ENCODE data around the gene PRR18. TPM values are rescaled to one million over a fixed set of nuclear protein-coding genes. Genes with fewer than 3 reads are reported as not detected.
A peak's percentile ranks its signal among the peaks of the same experiment; 100 is the strongest.

PRR18 gene
- total RNA-seq, 1 donor from 2014 or later: 0.59 TPM

DNA sequence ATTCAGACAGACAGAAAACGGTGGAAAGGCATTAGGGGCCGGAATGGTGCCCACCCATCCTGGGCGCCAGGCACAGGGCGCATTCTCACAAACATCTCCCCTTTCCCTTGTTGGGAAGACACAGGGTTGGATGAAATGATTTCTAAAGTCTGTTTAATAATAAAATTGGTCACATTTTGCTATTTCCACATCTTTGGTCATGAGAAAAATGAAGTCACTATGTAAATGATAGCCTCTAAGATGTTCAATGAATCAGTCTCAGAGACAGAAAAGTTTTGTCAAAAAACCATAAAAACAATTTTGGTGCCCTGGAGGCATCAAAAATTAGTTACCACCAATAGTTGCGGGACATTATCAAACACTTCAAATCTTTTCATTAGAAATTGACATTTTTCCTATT lies 40.7 kb downstream of the PRR18 start:
- TF ChIP-seq, protein P1, sequence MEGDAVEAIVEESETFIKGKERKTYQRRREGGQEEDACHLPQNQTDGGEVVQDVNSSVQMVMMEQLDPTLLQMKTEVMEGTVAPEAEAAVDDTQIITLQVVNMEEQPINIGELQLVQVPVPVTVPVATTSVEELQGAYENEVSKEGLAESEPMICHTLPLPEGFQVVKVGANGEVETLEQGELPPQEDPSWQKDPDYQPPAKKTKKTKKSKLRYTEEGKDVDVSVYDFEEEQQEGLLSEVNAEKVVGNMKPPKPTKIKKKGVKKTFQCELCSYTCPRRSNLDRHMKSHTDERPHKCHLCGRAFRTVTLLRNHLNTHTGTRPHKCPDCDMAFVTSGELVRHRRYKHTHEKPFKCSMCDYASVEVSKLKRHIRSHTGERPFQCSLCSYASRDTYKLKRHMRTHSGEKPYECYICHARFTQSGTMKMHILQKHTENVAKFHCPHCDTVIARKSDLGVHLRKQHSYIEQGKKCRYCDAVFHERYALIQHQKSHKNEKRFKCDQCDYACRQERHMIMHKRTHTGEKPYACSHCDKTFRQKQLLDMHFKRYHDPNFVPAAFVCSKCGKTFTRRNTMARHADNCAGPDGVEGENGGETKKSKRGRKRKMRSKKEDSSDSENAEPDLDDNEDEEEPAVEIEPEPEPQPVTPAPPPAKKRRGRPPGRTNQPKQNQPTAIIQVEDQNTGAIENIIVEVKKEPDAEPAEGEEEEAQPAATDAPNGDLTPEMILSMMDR (IDR thresholded peaks at IDR 0.05): no peak

DNA sequence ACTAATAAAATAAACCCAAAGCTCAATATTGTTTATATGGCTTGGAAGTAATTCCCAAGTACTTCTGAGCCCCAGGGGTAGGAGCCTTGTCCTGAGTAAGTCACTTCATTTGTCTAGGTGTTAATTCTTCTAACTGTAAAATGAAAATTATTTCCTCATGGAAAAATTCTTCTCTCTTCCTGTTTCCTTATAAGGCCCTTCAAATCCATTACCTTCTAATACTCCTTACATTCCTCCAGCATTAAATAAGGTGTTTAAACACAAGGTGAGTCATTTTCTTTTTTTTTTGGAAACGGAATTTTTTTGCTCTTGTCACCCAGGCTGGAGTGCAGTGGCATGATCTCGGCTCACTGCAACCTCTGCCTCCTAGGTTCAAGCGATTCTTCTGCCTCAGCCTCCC lies 41.9 kb downstream of the PRR18 start:
- Histone ChIP-seq H3K4me1 (no peaks in the 10 kb centered on the region), H3K27me3 (ENCODE audit: low read depth) (no peaks in the 10 kb centered on the region), H3K9me3 (no peaks in the 10 kb centered on the region), H3K4me3 (no peak overlapping the region), H3K27ac (no peak overlapping the region), H3K36me3 (no peaks in the 10 kb centered on the region)
- intact Hi-C loops (cut with DNase I): no loop called here
- no peak for DNase-seq
- peak in 1 of 2 donors; percentile 40 for ATAC-seq
- TF ChIP-seq, protein P1 (IDR thresholded peaks at IDR 0.05): no peak

More for the DNA sequence above, 40.7 kb downstream of the PRR18 start:
- no peak for DNase-seq
- no peaks in the 10 kb centered on the region for H3K4me1 ChIP-seq
- H3K27ac ChIP-seq: no peak overlapping the region
- no peaks in the 10 kb centered on the region for H3K9me3 ChIP-seq
- H3K4me3 ChIP-seq: no peak overlapping the region
- no peak for ATAC-seq
- H3K27me3 ChIP-seq (ENCODE audit: low read depth): no peaks in the 10 kb centered on the region
- no peaks in the 10 kb centered on the region for H3K36me3 ChIP-seq
- intact Hi-C loops (cut with DNase I): no loop called here

DNA sequence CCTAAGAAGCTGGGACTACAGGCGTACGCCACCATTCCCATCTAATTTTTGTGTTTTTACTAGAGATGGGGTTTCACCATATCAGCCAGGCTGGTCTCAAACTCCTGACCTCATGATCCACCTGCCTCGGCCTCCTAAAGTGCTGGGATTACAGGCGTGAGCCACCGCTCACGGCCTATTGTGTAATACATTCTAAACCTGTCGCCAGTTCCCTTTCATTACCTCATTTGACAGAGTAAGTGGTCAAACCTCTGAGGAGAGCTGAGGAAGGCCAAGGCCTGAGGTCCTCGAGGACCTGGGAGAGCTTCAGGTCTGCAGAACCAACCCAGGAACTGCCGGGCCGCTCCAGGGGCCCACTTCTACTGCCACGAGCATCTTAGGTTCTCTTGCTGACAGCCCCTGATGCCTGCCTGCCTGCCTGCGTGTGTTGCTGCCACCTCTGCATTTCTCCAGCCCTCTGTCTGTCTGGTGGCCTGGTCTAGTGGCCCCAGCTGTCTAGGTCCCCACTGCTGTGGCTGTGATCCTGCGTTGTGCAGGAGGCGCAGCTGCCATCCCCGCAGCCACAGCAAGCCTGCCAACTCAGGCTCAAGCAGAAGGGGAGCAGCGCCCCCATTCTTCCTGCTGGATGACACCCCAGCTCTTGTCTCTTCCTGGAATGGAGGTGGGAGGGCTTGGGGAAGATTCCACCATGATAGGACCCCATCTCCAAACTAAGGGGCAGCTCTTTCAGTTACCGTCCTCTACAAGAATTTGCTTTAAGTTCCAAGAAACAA lies 45.3 kb downstream of the PRR18 start:
- H3K4me3 ChIP-seq: no peak overlapping the region
- peaks cover 9% of the 10 kb centered on the region for H3K4me1 ChIP-seq
- H3K36me3 ChIP-seq: no peaks in the 10 kb centered on the region
- TF ChIP-seq, protein P1 (IDR thresholded peaks at IDR 0.05): no peak
- ATAC-seq (no peak), DNase-seq (no peak)
- no peaks in the 10 kb centered on the region for H3K27me3 ChIP-seq (ENCODE audit: low read depth)
- H3K9me3 ChIP-seq: no peaks in the 10 kb centered on the region
- no peak overlapping the region for H3K27ac ChIP-seq
- intact Hi-C loops (cut with DNase I): no loop called here

DNA sequence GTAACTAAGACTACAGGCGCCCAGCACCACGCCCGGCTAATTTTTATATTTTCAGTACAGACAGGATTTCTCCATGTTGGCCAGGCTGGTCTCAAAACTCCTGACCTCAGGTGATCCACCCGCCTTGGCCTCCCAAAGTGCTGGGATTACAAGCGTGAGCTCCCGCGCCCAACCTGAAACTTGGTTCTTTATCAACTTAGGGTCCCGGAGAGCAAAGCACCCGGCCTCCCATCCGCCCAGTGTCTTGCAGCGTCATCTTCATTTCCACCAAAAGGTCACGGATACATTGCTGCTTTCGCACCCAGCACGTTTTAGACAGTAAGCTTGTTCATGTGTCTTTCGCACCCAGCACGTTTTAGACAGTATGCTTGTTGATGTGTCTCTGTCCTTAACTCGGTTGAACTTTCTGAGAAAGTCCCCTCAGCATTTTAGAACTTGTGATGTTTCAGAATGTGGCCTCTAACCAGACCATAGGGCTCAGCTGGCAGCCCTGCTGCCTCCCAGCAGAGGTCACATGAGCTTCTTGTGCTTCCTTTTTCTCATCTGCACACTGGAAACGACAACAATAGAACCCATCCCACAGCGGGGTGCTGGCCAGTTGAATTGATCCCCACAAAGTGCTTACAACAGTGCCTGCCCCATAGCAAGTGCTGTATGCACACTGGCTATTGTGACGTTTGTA lies 48.8 kb downstream of the PRR18 start:
- no peaks in the 10 kb centered on the region for H3K9me3 ChIP-seq
- DNase-seq (peak; percentile 70), ATAC-seq (peak; percentile 74 to 81)
- H3K27me3 ChIP-seq (ENCODE audit: low read depth): peaks cover 4% of the 10 kb centered on the region
- H3K4me1 ChIP-seq: peaks cover 14% of the 10 kb centered on the region
- H3K36me3 ChIP-seq: no peaks in the 10 kb centered on the region
- intact Hi-C loops (cut with DNase I): no loop called here
- H3K4me3 ChIP-seq: no peak overlapping the region
- peak overlapping the region; percentile 84 for H3K27ac ChIP-seq
- TF ChIP-seq, protein P1 (IDR thresholded peaks at IDR 0.05): no peak

DNA sequence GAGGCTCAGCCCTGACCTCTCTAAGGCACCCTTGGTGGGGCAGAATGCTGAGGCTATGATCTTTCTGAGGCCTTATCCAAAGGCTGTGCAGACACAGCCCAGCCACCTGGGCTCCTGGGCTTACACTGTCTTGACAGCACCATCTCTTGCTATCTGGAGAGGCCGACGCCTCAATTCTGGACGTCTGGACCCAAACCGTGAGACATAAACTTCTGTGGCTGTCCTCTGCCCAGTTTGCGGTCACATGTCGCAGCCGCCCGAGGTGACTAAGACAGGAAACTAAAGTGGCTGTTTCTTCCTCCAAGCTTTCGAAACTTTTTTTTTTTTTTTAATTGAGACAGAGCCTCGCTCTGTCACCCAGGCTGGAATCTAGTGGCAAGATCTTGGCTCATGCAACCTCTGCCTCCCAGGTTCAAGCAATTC lies 49.3 kb downstream of the PRR18 start:
- TF ChIP-seq, protein P1 (IDR thresholded peaks at IDR 0.05): no peak
- Histone ChIP-seq H3K27me3 (ENCODE audit: low read depth) (peaks cover 6% of the 10 kb centered on the region), H3K9me3 (no peaks in the 10 kb centered on the region), H3K27ac (peak overlapping the region; percentile 84), H3K36me3 (no peaks in the 10 kb centered on the region), H3K4me3 (no peak overlapping the region), H3K4me1 (peaks cover 20% of the 10 kb centered on the region)
- DNase-seq (peak; percentile 81), ATAC-seq (peak; percentile 78 to 89)
- intact Hi-C loops (cut with DNase I): no loop called here

Measured in lower lobe of right lung (tissue), 2 donors.